Endodermal cell (in vitro differentiated cells): ENCODE results near the gene C5orf58. TPM values are rescaled to one million over a fixed set of nuclear protein-coding genes. Genes with fewer than 3 reads are reported as not detected.

ENCODE experiments used
- DNase-seq: peaks from one replicate; pipeline ENCODE4 v3.0.0-alpha.2; 2017
- H3K27ac ChIP-seq: 2 replicates; pipeline ENCODE4 v1.5.1; 2013; ENCODE audit warnings: mild to moderate bottlenecking, low read depth, low read length, moderate library complexity
- H3K27me3 ChIP-seq: 2 replicates; pipeline ENCODE4 v1.6.1; 2013; ENCODE audit warnings: mild to moderate bottlenecking, low read length, moderate library complexity; ENCODE audit not compliant: insufficient read depth, control insufficient read depth, poor library complexity, severe bottlenecking
- H3K36me3 ChIP-seq: 2 replicates; pipeline ENCODE4 v1.7.0; 2013; ENCODE audit warnings: mild to moderate bottlenecking, low read length, moderate library complexity; ENCODE audit not compliant: control insufficient read depth, insufficient read depth
- H3K4me1 ChIP-seq: one replicate; pipeline ENCODE4 v1.7.0; 2013; ENCODE audit warnings: low read length; ENCODE audit not compliant: control insufficient read depth, insufficient read depth
- H3K4me3 ChIP-seq: 2 replicates; pipeline ENCODE4 v1.5.1; 2013; ENCODE audit warnings: mild to moderate bottlenecking, low read length, moderate library complexity
- H3K9ac ChIP-seq: 2 replicates; pipeline ENCODE4 v1.6.1; 2013; ENCODE audit warnings: mild to moderate bottlenecking, low read length, moderate library complexity; ENCODE audit not compliant: poor library complexity, severe bottlenecking; ENCODE audit errors: extremely low read depth
- H3K9me3 ChIP-seq: 2 replicates; pipeline ENCODE4 v1.6.1; 2013; ENCODE audit warnings: mild to moderate bottlenecking, low read length, moderate library complexity; ENCODE audit not compliant: control insufficient read depth
- H3K27ac Mint-ChIP-seq: 2 replicates; pipeline ENCODE4 v1.8.0; 2020; ENCODE audit warnings: mixed read lengths
- H3K27me3 Mint-ChIP-seq: 2 replicates; pipeline ENCODE4 v1.8.0; 2021; ENCODE audit warnings: mild to moderate bottlenecking, mixed read lengths; ENCODE audit not compliant: insufficient read depth
- H3K36me3 Mint-ChIP-seq: 2 replicates; pipeline ENCODE4 v1.8.0; 2020; ENCODE audit warnings: low read depth, mixed read lengths
- H3K4me1 Mint-ChIP-seq: 2 replicates; pipeline ENCODE4 v1.8.0; 2020; ENCODE audit warnings: mixed read lengths
- H3K4me3 Mint-ChIP-seq: 2 replicates; pipeline ENCODE4 v1.8.0; 2020; ENCODE audit warnings: mild to moderate bottlenecking, moderate library complexity, mixed read lengths
- H3K9me3 Mint-ChIP-seq: 2 replicates; pipeline ENCODE4 v1.8.0; 2020; ENCODE audit warnings: mild to moderate bottlenecking, mixed read lengths
- WGBS, 2 experiments: methylation state at CpG; one replicate each; pipeline versions ENCODE4 v1.1.5 to v1.1.7; 2013; ENCODE audit warnings: missing lambda C conversion rate in 2 of 2, mixed read lengths in 1 of 2; ENCODE audit not compliant: insufficient coverage in 1 of 2, insufficient read length in 1 of 2; 5-methylcytosine and 5-hydroxymethylcytosine counted together
- long read RNA-seq, 4 experiments: library from polyadenylated mRNA in 2 of 4; library from RNA in 1 of 4; library from capped mRNA in 1 of 4; stranded (forward) in 3 of 4; unstranded in 1 of 4; transcript quantifications; one replicate each; pipeline ENCODE4 v2.0.0, GENCODE V29; 2020 to 2021; ENCODE audit warnings: inconsistent platforms in 1 of 4
- polyA plus RNA-seq, 2 experiments: library from polyadenylated mRNA; stranded (reverse); fragments of 50-300 nt; gene quantifications; one replicate each; pipeline ENCODE4 v1.2.3, GENCODE V29; 2013
- total RNA-seq, 2 donors: library from RNA; stranded (reverse); fragmentation: NEBNext Ultra II Directional in 1 of 2; extraction: Animal tissue kit (Norgen Biotek cat#: 25700) in 1 of 2; gene quantifications; 2 replicates in 1 of 2; 3 replicates in 1 of 2; pipeline ENCODE4 v1.2.1, GENCODE V29; 2021
- TF ChIP-seq, protein P1 (sequence below): fragments of 200-600 bp; sonication (generic); conservative IDR thresholded peaks from 2 replicates; pipeline ENCODE4 v1.5.0; 2021; ENCODE audit warnings: antibody characterized with exemption, mild to moderate bottlenecking

The C5orf58 gene, protein sequence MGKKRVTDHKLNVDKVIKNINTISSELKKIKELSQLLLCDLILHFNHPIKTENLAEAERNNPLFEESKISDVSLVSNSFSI
- total RNA-seq = under 1 TPM in 1 of 2 donors, not detected in 1; 0.95 TPM
- 0.78 TPM for polyA plus RNA-seq (2013, experiment 1 of 2)
- polyA plus RNA-seq (2013, experiment 2 of 2) = 0.95 TPM
- long read RNA-seq, experiment 1 = 0 reads
- long read RNA-seq, experiment 2, partial matches to known transcripts = 0 of 1 reads
- long read RNA-seq, experiment 2, other reads (novel, unspliced or antisense) = 1 of 1 reads
- long read RNA-seq, experiment 3 = 0 reads
- long read RNA-seq, experiment 4 = 0 reads

- Histone ChIP-seq H3K36me3 (no peaks in the 10 kb centered on the region), H3K9me3 (no peaks in the 10 kb centered on the region), H3K4me3 (no peak within 1 kb of the TSS), H3K27me3 (no peaks in the 10 kb centered on the region), H3K27ac (no peak within 1 kb of the TSS), H3K9ac (no peak within 1 kb of the TSS), H3K4me1 (no peaks in the 10 kb centered on the region)
- H3K4me3 Mint-ChIP-seq = no peak within 1 kb of the TSS
- TF ChIP-seq, protein P1, sequence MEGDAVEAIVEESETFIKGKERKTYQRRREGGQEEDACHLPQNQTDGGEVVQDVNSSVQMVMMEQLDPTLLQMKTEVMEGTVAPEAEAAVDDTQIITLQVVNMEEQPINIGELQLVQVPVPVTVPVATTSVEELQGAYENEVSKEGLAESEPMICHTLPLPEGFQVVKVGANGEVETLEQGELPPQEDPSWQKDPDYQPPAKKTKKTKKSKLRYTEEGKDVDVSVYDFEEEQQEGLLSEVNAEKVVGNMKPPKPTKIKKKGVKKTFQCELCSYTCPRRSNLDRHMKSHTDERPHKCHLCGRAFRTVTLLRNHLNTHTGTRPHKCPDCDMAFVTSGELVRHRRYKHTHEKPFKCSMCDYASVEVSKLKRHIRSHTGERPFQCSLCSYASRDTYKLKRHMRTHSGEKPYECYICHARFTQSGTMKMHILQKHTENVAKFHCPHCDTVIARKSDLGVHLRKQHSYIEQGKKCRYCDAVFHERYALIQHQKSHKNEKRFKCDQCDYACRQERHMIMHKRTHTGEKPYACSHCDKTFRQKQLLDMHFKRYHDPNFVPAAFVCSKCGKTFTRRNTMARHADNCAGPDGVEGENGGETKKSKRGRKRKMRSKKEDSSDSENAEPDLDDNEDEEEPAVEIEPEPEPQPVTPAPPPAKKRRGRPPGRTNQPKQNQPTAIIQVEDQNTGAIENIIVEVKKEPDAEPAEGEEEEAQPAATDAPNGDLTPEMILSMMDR = no peak
- no peaks in the 10 kb centered on the region for H3K27me3 Mint-ChIP-seq
- no peak within 1 kb of the TSS for H3K27ac Mint-ChIP-seq
- H3K36me3 Mint-ChIP-seq = no peaks in the 10 kb centered on the region
- H3K9me3 Mint-ChIP-seq = no peaks in the 10 kb centered on the region
- H3K4me1 Mint-ChIP-seq = peaks cover 17% of the 10 kb centered on the region
- DNase-seq = peak; percentile 77
- WGBS, 2 experiments = 94 to 98% methylated on average over 20 to 27 of the region's 27 CpGs
These were observed at the start of gene C5orf58 for GRCh38 chr5:170232786-170233185. Gene C5orf58, plus strand, starts transcription at chr5:170232985. Its CDS starts 1,992 bp downstream, at chr5:170234977.

DNA sequence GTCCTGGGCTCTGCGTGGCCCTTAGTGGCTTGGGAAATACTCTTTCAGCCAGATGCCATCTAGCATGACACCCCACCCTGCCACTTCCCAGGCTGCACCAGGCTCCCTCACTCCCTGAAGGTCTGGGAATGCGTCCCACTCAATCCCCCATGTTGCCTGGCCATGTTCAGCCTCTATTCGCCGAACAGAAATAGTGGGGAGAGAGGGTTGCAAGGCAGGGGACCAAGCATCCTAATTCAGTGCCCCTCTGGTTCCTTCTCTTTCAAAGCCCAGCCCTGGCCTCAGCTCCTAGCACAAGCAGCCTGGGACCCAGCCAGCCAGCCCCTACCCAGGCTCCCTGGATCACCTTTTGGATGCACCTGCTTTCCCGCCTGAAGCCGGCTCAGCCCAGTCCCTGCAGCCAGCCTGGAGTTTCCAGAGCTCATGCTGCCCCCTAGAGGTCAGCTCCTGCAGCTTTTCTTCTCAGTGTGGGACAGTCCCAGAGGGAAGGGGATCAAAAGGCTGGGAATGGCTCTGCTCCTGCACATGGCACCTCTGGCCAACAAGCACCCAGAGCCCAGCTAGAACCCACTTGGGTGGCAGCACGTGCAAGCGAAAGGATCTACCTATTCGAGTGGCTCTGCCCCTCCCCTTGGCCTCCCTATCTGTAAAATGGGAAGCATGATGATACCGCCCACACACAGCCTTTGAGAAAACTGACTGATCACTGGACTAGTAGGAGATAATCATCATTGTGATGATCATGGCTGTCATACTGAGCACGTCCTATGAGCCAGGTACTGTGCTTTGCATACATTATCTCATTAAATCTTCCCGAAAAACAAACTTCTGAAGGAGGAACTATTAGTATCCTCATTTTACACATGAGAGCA, 48.7 kb upstream of the C5orf58 start:
- Mint-ChIP-seq H3K9me3 (no peaks in the 10 kb centered on the region), H3K4me1 (peaks cover 15% of the 10 kb centered on the region), H3K27ac (no peak overlapping the region), H3K4me3 (no peak overlapping the region), H3K36me3 (no peaks in the 10 kb centered on the region), H3K27me3 (no peaks in the 10 kb centered on the region)
- Histone ChIP-seq H3K27me3 (no peaks in the 10 kb centered on the region), H3K36me3 (no peaks in the 10 kb centered on the region), H3K27ac (no peak overlapping the region), H3K9ac (no peak overlapping the region), H3K9me3 (no peaks in the 10 kb centered on the region), H3K4me3 (no peak overlapping the region), H3K4me1 (peaks cover 3% of the 10 kb centered on the region)
- TF ChIP-seq, protein P1 = peak; percentile 93
- 56 to 60% methylated on average over 10 to 12 of the region's 12 CpGs for WGBS, 2 experiments
- peak; percentile 97 for DNase-seq

DNA sequence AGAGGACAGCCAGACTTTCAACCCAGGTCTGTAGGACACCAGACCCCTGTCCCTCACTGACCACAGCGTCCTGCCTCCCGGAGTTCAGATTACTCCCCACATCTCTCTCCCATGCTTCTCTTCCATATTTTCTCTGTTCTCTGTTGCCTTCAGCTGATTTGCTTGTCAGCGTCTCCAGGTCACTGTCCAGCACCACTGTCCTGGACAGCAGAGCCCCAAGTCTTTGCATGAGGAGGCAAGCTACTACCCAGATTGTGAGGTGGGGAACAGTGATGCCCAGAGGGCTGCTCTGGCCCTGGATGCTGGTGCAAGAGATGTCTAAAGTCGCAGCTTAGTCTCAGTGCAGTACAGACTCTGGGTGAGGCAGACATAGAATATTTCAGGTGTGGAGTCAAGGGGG, 48.0 kb upstream of the C5orf58 start:
- no peak overlapping the region for H3K4me3 ChIP-seq
- H3K36me3 ChIP-seq = no peaks in the 10 kb centered on the region
- no peaks in the 10 kb centered on the region for H3K27me3 Mint-ChIP-seq
- H3K36me3 Mint-ChIP-seq = no peaks in the 10 kb centered on the region
- no peak overlapping the region for H3K4me3 Mint-ChIP-seq
- no peak overlapping the region for H3K27ac ChIP-seq
- H3K4me1 ChIP-seq = peaks cover 3% of the 10 kb centered on the region
- H3K4me1 Mint-ChIP-seq = peaks cover 15% of the 10 kb centered on the region
- H3K27me3 ChIP-seq = no peaks in the 10 kb centered on the region
- H3K9me3 Mint-ChIP-seq = no peaks in the 10 kb centered on the region
- H3K27ac Mint-ChIP-seq = no peak overlapping the region
- peaks cover 5% of the 10 kb centered on the region for H3K9me3 ChIP-seq
- TF ChIP-seq, protein P1 = no peak
- 72 to 94% methylated on average over 3 to 4 of the region's 4 CpGs for WGBS, 2 experiments
- H3K9ac ChIP-seq = no peak overlapping the region
- no peak for DNase-seq
